Neutrophil (primary cell): ENCODE data around the gene S1PR5.
A peak's percentile ranks its signal among the peaks of the same experiment; 100 is the strongest.

Experiments used
- H3K27ac ChIP-seq: fragments of 200-600 bp; sonication (generic); 2 replicates; pipeline ENCODE4 v1.5.1; 2016; ENCODE audit warnings: mild to moderate bottlenecking, moderate library complexity
- H3K27me3 ChIP-seq: fragments of 200-600 bp; sonication (generic); 2 replicates; pipeline ENCODE4 v1.6.0; 2016; ENCODE audit warnings: mild to moderate bottlenecking
- H3K36me3 ChIP-seq: fragments of 200-600 bp; sonication (generic); 2 replicates; pipeline ENCODE4 v1.5.1; 2017
- H3K4me1 ChIP-seq, 2 experiments: fragments of 200-600 bp in 1 of 2; sonication (generic) in 1 of 2; 1 replicate in 1 of 2; 2 replicates in 1 of 2; pipeline versions ENCODE4 v1.5.1 to v1.6.1; 2013 to 2016; ENCODE audit warnings: low read depth in 1 of 2, low read length in 1 of 2, mild to moderate bottlenecking in 1 of 2, moderate library complexity in 1 of 2; ENCODE audit not compliant: control insufficient read depth in 1 of 2, insufficient read depth in 1 of 2
- H3K4me3 ChIP-seq, 2 experiments: fragments of 200-600 bp in 1 of 2; sonication (generic) in 1 of 2; 1 replicate in 1 of 2; 2 replicates in 1 of 2; pipeline ENCODE4 v1.5.1; 2013 to 2016; ENCODE audit warnings: low read depth in 1 of 2, low read length in 1 of 2, mild to moderate bottlenecking in 1 of 2, moderate library complexity in 1 of 2
- H3K9me3 ChIP-seq: fragments of 200-600 bp; sonication (generic); 2 replicates; pipeline ENCODE4 v1.5.1; 2016
- CTCF ChIP-seq: fragments of 200-600 bp; sonication (generic); IDR thresholded peaks from 2 replicates; pipeline ENCODE4 v1.5.1; 2016; ENCODE audit warnings: antibody characterized with exemption

The S1PR5 gene

GRCh38 chr19:10516671-10517286 lies 468 bp downstream of the S1PR5 start:
- no peak overlapping the region for H3K4me3 ChIP-seq
- H3K27me3 ChIP-seq = peaks cover 99% of the 10 kb centered on the region
- H3K4me1 ChIP-seq = peaks cover 0 to 8% of the 10 kb centered on the region in 2 experiments
- H3K36me3 ChIP-seq = no peaks in the 10 kb centered on the region
- TF ChIP-seq CTCF = no peak
- H3K9me3 ChIP-seq = no peaks in the 10 kb centered on the region
- H3K27ac ChIP-seq = no peak overlapping the region

- Histone ChIP-seq H3K36me3 (no peaks in the 10 kb centered on the region), H3K27me3 (peaks cover 100% of the 10 kb centered on the region), H3K4me1 (peaks cover 0 to 8% of the 10 kb centered on the region in 2 experiments), H3K9me3 (no peaks in the 10 kb centered on the region), H3K4me3 (no peak overlapping the region), H3K27ac (no peak overlapping the region)
- TF ChIP-seq CTCF = no peak
These were observed 1.2 kb downstream of the S1PR5 start for GRCh38 chr19:10516064-10516385.

GRCh38 chr19:10514211-10515145 lies 2.8 kb downstream of the S1PR5 start:
- H3K9me3 ChIP-seq = no peaks in the 10 kb centered on the region
- no peaks in the 10 kb centered on the region for H3K36me3 ChIP-seq
- H3K4me3 ChIP-seq = no peak overlapping the region
- TF ChIP-seq CTCF = no peak
- peaks cover 85% of the 10 kb centered on the region for H3K27me3 ChIP-seq
- peaks cover 8 to 14% of the 10 kb centered on the region in 2 experiments for H3K4me1 ChIP-seq
- no peak overlapping the region for H3K27ac ChIP-seq

GRCh38 chr19:10513223-10513622 lies 4.0 kb downstream of the S1PR5 start:
- H3K27me3 ChIP-seq = peaks cover 73% of the 10 kb centered on the region
- no peaks in the 10 kb centered on the region for H3K36me3 ChIP-seq
- TF ChIP-seq CTCF = no peak
- peaks cover 8 to 14% of the 10 kb centered on the region in 2 experiments for H3K4me1 ChIP-seq
- H3K9me3 ChIP-seq = no peaks in the 10 kb centered on the region
- no peak overlapping the region for H3K4me3 ChIP-seq
- H3K27ac ChIP-seq = no peak overlapping the region

GRCh38 chr19:10510301-10510802 lies 6.9 kb downstream of the S1PR5 start:
- H3K4me1 ChIP-seq = peaks cover 6 to 8% of the 10 kb centered on the region in 2 experiments
- no peak overlapping the region for H3K27ac ChIP-seq
- H3K27me3 ChIP-seq = peaks cover 44% of the 10 kb centered on the region

More at GRCh38 chr19:10510301-10510802, 6.9 kb downstream of the S1PR5 start:
- TF ChIP-seq CTCF = peak; percentile 62
- Histone ChIP-seq H3K4me3 (no peak overlapping the region), H3K9me3 (no peaks in the 10 kb centered on the region), H3K36me3 (no peaks in the 10 kb centered on the region)
